ENCODE results near the gene C5. TPM values are rescaled to one million over a fixed set of nuclear protein-coding genes. Genes with fewer than 3 reads are reported as not detected.
A peak's percentile ranks its signal among the peaks of the same experiment; 100 is the strongest.

C5 gene
- total and polyA plus RNA-seq, 9 of the 15 experiments (the other 6 are each of a cell fraction or from before 2014, with no cell fraction given): 0.08 to 0.91 (median 0.42) TPM

- no peak for TF ChIP-seq DNMT1 (IDR thresholded peaks at IDR 0.05)
- TF ChIP-seq CBX3 (IDR thresholded peaks at IDR 0.05; ENCODE audit: borderline replicate concordance in 1 of 2, low read length in 2 of 2): no peak
- no peak for TF ChIP-seq ZNF280A (IDR thresholded peaks at IDR 0.05; ENCODE audit: low read depth, partially characterized antibody)
- TF ChIP-seq GABPA (tag; conservative IDR thresholded peaks at IDR 0.05; ENCODE audit: low read depth): 0 out of 2 replicates have a peak, but pooled peaks have one; percentile 23
- no peak for TF ChIP-seq SETDB1 (IDR thresholded peaks at IDR 0.05; ENCODE audit: low read length)
- TF ChIP-seq KLF10 (CRISPR knock-in tag; IDR thresholded peaks at IDR 0.05): no peak
- no peak for TF ChIP-seq TSHZ1 (CRISPR knock-in tag; IDR thresholded peaks at IDR 0.05)
- peak; percentile 41 for TF ChIP-seq ATF3 (IDR thresholded peaks at IDR 0.05)
- no peak for TF ChIP-seq ATF3 (CRISPR knock-in tag; conservative IDR thresholded peaks at IDR 0.05)
- peaks cover 17 to 23% of the 10 kb centered on the region in 2 experiments for H3K4me1 ChIP-seq (replicated peaks in 1 of 2; ENCODE audit: control insufficient read depth in 2 of 2, insufficient read depth in 2 of 2, low read length in 2 of 2)
- intact Hi-C loops (cut with micrococcal nuclease): loop anchor here (10.0 kb wide), 1 partner anchor 317 kb away; no protein-coding TSS in a partner anchor
- FAIRE-seq (no peak), ATAC-seq (no peak), DNase-seq (ENCODE audit: extremely low read depth in 1 of 4, low spot score in 3 of 4) (no peak)
- H3K4me3 ChIP-seq: no peak overlapping the region
- no peaks in the 10 kb centered on the region for H4K20me1 ChIP-seq (replicated peaks; ENCODE audit: control insufficient read depth, insufficient read depth, low read length)
- no peak overlapping the region for H3K4me2 ChIP-seq (ENCODE audit: insufficient read depth, low read length)
- POLR2A ChIA-PET: interaction anchor here (1.2 kb wide), 1 partner anchor 10 kb away, joined by 3 read pairs; no protein-coding TSS in a partner anchor
- no peak overlapping the region for H3K9ac ChIP-seq (ENCODE audit: insufficient read depth in 1 of 2, low read depth in 2 of 2, low read length in 2 of 2)
- H3K27ac ChIP-seq (ENCODE audit: extremely low read depth, low read depth, low read length): no peak overlapping the region
- CTCF ChIA-PET (ENCODE audit: low intra/inter-chr PET ratio): no interaction called here
- H3K36me3 ChIP-seq (ENCODE audit: control insufficient read depth, insufficient read depth, low read length): no peaks in the 10 kb centered on the region
- 44% methylated on average over 4 of the region's 4 CpGs for WGBS (ENCODE audit: insufficient coverage, low coverage, missing lambda C conversion rate)
- in situ Hi-C loops (cut with MboI): loop anchor here (25.0 kb wide), 1 partner anchor 319 kb away; no protein-coding TSS in a partner anchor
- H2AFZ ChIP-seq (ENCODE audit: low read depth, low read length): peak overlapping the region; percentile 67
- no peaks in the 10 kb centered on the region for H3K9me3 ChIP-seq (replicated peaks; ENCODE audit: control insufficient read depth, insufficient read depth, low read depth, low read length)
- H3K9me1 ChIP-seq (ENCODE audit: control insufficient read depth, insufficient read depth, low read length): no peaks in the 10 kb centered on the region
- no peaks in the 10 kb centered on the region for H3K79me2 ChIP-seq (ENCODE audit: control insufficient read depth, insufficient read depth, low read length)
- no TSS peak for BruUV-seq (replicated peaks)
- H3K27me3 ChIP-seq (ENCODE audit: control insufficient read depth in 2 of 2, insufficient read depth in 2 of 2, low read length in 2 of 2): no peaks in the 10 kb centered on the region
Measured at GRCh38 chr9:120931231-120932085, 118.6 kb downstream of the C5 start.
